ENCODE measurements around the gene RPS6KB2. TPM values are rescaled to one million over a fixed set of nuclear protein-coding genes. Genes with fewer than 3 reads are reported as not detected.

RPS6KB2 gene
- total RNA-seq, 1 experiment from 2014 or later, result 170 TPM

- CTCF ChIA-PET, result interaction anchor here (0.6 kb wide), 1 partner anchor 107 kb away, joined by 7 read pairs; no protein-coding TSS in a partner anchor
- ATAC-seq (peak; percentile 17), DNase-seq (no peak)
- Histone ChIP-seq H3K9me3 (ENCODE audit: low read length) (no peaks in the 10 kb centered on the region), H4K20me1 (ENCODE audit: low read length) (no peaks in the 10 kb centered on the region), H2AFZ (ENCODE audit: low read length) (peak overlapping the region; percentile 82), H3K4me1 (ENCODE audit: insufficient read depth, low read length) (peaks cover 15% of the 10 kb centered on the region), H3F3A (ENCODE audit: low read length, unreplicated experiment) (no peaks in the 10 kb centered on the region), H3K36me3 (ENCODE audit: low read depth, low read length) (no peaks in the 10 kb centered on the region), H3K9me2 (replicated peaks; ENCODE audit: low read length) (no peaks in the 10 kb centered on the region), H3K27me3 (ENCODE audit: low read length) (no peaks in the 10 kb centered on the region), H3K79me2 (ENCODE audit: low read length) (peaks cover 23% of the 10 kb centered on the region), H3K9ac (ENCODE audit: low read length) (peak overlapping the region; percentile 73), H3K4me2 (ENCODE audit: low read length) (peak overlapping the region; percentile 90), H3K4me3 (ENCODE audit: low read length) (peak overlapping the region; percentile 73), H3K27ac (ENCODE audit: low read length) (no peak overlapping the region)
- TSS peak; percentile 97 for BruUV-seq (replicated peaks)
- TF ChIP-seq EZH2phosphoT487 (IDR thresholded peaks at IDR 0.05; ENCODE audit: borderline replicate concordance, low read length) (no peak), EZH2 (IDR thresholded peaks at IDR 0.05; ENCODE audit: low read length, unreplicated experiment) (no peak)
- TF ChIP-seq, protein P1, sequence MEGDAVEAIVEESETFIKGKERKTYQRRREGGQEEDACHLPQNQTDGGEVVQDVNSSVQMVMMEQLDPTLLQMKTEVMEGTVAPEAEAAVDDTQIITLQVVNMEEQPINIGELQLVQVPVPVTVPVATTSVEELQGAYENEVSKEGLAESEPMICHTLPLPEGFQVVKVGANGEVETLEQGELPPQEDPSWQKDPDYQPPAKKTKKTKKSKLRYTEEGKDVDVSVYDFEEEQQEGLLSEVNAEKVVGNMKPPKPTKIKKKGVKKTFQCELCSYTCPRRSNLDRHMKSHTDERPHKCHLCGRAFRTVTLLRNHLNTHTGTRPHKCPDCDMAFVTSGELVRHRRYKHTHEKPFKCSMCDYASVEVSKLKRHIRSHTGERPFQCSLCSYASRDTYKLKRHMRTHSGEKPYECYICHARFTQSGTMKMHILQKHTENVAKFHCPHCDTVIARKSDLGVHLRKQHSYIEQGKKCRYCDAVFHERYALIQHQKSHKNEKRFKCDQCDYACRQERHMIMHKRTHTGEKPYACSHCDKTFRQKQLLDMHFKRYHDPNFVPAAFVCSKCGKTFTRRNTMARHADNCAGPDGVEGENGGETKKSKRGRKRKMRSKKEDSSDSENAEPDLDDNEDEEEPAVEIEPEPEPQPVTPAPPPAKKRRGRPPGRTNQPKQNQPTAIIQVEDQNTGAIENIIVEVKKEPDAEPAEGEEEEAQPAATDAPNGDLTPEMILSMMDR (conservative IDR thresholded peaks at IDR 0.05; ENCODE audit: low read depth, low read length), result no peak
- intact Hi-C loops (cut with micrococcal nuclease), result loop anchor here (2.0 kb wide), 1 partner anchor 22 kb away; the partner anchor contains the start of gene PITPNM1
- POLR2A ChIA-PET (ENCODE audit: unreplicated experiment), result no interaction called here
Measured at GRCh38 chr11:67482275-67482826, 54.1 kb downstream of the RPS6KB2 start.

GRCh38 chr11:67482827-67483798 lies 54.8 kb downstream of the RPS6KB2 start, which contains the start of gene AIP:
Gene AIP (plus strand): TSS chr11:67483026. CDS start chr11:67483159, 133 bp downstream.
- H3K9me3 ChIP-seq (ENCODE audit: low read length), result no peaks in the 10 kb centered on the region
- DNase-seq (peak; percentile 100), ATAC-seq (peak; percentile 99)
- no peaks in the 10 kb centered on the region for H3F3A ChIP-seq (ENCODE audit: low read length, unreplicated experiment)
- H3K4me2 ChIP-seq (ENCODE audit: low read length), result peak within 1 kb of the TSS; percentile 90
- intact Hi-C loops (cut with micrococcal nuclease), result loop anchor here (2.0 kb wide), 1 partner anchor 22 kb away; the partner anchor contains the start of gene PITPNM1
- H3K27me3 ChIP-seq (ENCODE audit: low read length), result no peaks in the 10 kb centered on the region
- H4K20me1 ChIP-seq (ENCODE audit: low read length), result no peaks in the 10 kb centered on the region
- H3K4me3 ChIP-seq (ENCODE audit: low read length), result peak within 1 kb of the TSS; percentile 73
- H3K79me2 ChIP-seq (ENCODE audit: low read length), result peaks cover 23% of the 10 kb centered on the region
- ChIA-PET POLR2A (ENCODE audit: unreplicated experiment) (no interaction called here), CTCF (interaction anchor here (0.6 kb wide), 1 partner anchor 108 kb away, joined by 7 read pairs; no protein-coding TSS in a partner anchor)
- H3K4me1 ChIP-seq (ENCODE audit: insufficient read depth, low read length), result peaks cover 15% of the 10 kb centered on the region
- TF ChIP-seq, protein P1 (conservative IDR thresholded peaks at IDR 0.05; ENCODE audit: low read depth, low read length), result no peak
- TF ChIP-seq EZH2 (IDR thresholded peaks at IDR 0.05; ENCODE audit: low read length, unreplicated experiment) (no peak), EZH2phosphoT487 (IDR thresholded peaks at IDR 0.05; ENCODE audit: borderline replicate concordance, low read length) (no peak)
- TSS peak; percentile 78 for BruUV-seq (replicated peaks)
- peak within 1 kb of the TSS; percentile 73 for H3K9ac ChIP-seq (ENCODE audit: low read length)
- peak within 1 kb of the TSS; percentile 82 for H2AFZ ChIP-seq (ENCODE audit: low read length)
- H3K36me3 ChIP-seq (ENCODE audit: low read depth, low read length), result no peaks in the 10 kb centered on the region; the same call in 1 of the 2 replicates
- no peak within 1 kb of the TSS; the same call in 1 of the 2 replicates for H3K27ac ChIP-seq (ENCODE audit: low read length)
- H3K9me2 ChIP-seq (replicated peaks; ENCODE audit: low read length), result no peaks in the 10 kb centered on the region

All from PC-3 (cell line).